ENCODE results near the gene ST3GAL6.

ST3GAL6 gene

GRCh38 chr3:98763076-98763475 lies at the start of gene ST3GAL6:
Gene ST3GAL6, plus strand, starts transcription at chr3:98763340. Its CDS starts 5,101 bp downstream, at chr3:98768441.
- DNase-seq (ENCODE audit: low spot score) = no peak

GRCh38 chr3:98713984-98714383 lies 49.2 kb upstream of the ST3GAL6 start:
- no peak for DNase-seq (ENCODE audit: low spot score)

DNA sequence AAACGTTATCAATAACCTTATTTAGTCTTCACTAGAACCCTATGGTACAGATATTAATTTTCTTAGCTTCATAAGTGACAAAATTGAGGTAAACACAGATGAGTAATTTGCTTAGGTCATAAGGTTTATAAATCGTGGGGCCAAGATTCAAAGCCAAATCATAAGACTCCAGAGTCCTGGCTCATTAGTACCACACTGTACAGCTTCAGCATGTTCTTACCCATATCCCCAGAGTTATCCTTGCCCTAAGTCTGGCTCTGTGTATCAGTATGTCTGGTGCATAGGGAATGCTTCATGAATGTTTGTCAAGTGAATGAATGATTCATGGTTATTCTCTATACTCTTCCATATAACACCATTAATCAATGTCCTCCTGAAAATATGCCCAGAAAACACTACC lies 45.6 kb upstream of the ST3GAL6 start:
- no peak for DNase-seq (ENCODE audit: low spot score)

GRCh38 chr3:98718730-98719129 lies 44.4 kb upstream of the ST3GAL6 start:
- DNase-seq (ENCODE audit: low spot score) = no peak

DNA sequence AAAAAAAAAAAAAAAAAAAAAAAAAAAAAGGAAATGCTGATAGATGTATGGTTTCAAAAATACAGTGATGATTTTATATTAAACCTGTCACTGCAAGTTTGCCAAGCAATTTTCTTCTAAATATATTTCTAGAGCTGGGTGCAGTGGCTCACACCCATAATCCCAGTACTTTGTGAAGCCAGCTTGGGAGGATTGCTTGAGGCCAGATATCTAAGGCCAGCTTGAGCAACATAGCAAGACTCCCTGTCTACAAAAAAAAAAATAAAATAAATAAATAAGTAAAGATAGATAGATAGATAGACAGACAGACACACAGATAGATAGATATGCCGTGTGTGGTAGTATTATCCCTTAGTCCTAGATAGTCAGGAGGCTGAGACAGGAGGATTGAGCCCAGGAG lies 41.4 kb upstream of the ST3GAL6 start:
- DNase-seq (ENCODE audit: low spot score) = no peak

GRCh38 chr3:98722389-98722788 lies 40.8 kb upstream of the ST3GAL6 start:
- no peak for DNase-seq (ENCODE audit: low spot score)

DNA sequence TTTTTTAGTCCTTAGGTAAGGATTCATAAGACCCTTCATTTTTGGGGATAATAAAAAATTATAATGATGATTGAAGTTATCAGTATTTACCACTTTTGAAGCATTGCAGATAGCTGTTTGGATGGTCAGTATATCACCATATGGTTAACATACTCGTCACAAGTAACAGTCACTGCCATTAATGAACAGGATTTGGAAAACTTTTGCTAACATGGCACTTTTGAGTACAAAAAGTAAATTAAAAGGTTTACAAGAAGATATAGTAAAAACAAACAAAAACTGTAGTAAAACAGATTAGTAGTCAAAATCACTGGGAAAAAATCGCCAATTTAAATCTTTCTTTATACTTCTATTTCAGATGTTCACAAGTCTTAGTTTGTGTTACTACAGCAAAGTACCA lies 37.8 kb upstream of the ST3GAL6 start:
- DNase-seq (ENCODE audit: low spot score) = no peak

DNA sequence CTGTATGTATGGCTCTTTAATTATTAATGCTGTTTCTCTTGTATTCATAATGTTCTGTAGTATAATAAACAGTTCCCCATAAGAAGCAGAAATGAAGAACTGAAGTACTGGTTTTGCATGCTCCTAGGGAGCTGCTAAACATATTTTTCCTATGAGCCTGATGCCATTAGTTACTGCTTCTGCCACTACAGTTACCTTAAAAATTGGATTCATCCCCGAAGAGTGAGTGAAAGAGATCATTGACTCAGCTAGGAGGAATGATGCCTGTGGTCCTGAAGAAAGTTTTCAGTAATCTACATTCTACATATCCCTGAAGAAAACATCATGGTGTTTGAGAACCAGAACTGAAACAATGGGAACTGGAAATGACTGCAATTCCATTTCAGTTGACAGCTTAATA lies 37.1 kb upstream of the ST3GAL6 start:
- peak; percentile 7 for DNase-seq (ENCODE audit: low spot score)

- no peak for DNase-seq (ENCODE audit: low spot score)
These were observed 35.5 kb upstream of the ST3GAL6 start for GRCh38 chr3:98727638-98728037.

DNA sequence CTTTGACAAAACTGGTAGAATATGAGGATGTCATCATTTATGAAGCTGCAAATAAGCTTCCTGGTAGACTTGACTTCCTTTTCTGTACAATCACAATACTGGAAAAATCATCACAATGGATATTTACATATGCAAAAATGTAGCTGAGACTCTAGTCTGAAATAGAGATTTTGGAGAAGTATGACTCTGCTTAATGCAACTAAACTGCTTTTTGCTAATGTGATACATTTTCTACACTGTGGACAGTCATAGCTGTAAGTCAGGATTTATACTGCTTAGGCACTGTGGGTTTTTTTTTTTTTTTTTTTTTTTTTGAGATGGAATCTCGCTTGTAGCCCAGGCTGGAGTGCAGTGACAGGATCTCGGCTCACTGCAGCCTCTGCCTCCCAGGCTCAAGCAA lies 34.5 kb upstream of the ST3GAL6 start:
- no peak for DNase-seq (ENCODE audit: low spot score)

DNA sequence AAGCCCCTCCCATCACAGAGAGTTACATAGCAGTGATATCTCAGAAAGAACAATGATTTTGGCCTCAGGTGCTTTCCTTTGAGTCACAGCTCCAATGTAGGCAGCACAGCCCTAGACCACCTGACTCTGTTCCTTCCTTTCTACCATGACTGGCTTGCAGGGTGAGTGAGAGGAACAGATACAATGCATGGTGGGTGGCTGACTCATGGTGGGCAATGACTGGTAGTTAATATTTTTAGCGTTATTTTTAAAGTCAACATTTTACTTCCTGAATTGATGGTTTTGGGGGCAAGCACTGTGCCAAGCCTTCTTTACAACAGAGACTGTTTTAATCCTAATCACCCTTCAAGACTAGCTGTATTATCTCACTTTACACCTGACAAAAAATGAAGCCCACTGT lies 32.8 kb upstream of the ST3GAL6 start:
- peak; percentile 84 for DNase-seq (ENCODE audit: low spot score)

- no peak for DNase-seq (ENCODE audit: low spot score)
These were observed 32.1 kb upstream of the ST3GAL6 start for GRCh38 chr3:98730886-98731537.

- DNase-seq (ENCODE audit: low spot score) = peak; percentile 6
These were observed 31.3 kb upstream of the ST3GAL6 start for GRCh38 chr3:98731720-98732285.

DNA sequence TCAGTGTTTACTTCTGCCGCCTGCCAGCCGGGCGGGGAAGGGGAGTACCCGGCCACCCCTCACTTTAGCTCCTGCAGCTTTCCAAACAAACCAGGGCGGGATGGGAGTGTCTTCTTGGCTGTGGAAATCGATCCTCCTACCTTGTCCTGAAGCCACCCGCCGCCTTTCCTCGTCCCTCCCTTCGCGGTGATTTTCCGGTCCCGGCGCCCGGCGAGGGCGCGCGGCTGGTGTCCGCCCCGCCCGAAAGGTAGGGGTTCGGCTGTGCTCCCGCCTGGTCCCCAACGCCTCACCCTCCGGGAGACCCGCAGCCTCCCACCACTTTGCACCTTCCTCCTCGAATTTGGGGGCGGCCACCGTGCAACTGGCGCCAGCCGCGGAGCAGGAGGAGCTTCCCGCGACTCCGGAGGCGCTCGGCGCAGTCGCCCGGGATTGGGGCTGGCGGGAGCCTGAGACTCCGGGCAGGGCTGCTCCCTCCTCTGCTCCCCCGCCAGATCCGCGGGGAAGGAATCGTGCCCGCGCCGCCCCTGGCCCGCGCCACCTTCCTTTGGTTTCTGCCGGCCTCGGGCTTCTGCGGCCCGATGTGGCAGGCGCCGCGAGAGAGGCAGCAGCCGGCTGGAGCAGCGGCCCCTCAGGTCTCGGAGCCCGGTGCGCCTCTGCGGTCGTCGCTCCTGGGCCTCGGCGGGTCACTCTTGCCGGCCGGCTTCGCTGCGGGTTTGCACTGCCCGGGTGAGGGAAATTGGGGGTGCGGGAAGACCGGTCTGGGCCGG lies 30.7 kb upstream of the ST3GAL6 start:
- peak; percentile 56 for DNase-seq (ENCODE audit: low spot score)

- peak; percentile 35 for DNase-seq (ENCODE audit: low spot score)
These were observed 29.9 kb upstream of the ST3GAL6 start for GRCh38 chr3:98733053-98733811.

DNA sequence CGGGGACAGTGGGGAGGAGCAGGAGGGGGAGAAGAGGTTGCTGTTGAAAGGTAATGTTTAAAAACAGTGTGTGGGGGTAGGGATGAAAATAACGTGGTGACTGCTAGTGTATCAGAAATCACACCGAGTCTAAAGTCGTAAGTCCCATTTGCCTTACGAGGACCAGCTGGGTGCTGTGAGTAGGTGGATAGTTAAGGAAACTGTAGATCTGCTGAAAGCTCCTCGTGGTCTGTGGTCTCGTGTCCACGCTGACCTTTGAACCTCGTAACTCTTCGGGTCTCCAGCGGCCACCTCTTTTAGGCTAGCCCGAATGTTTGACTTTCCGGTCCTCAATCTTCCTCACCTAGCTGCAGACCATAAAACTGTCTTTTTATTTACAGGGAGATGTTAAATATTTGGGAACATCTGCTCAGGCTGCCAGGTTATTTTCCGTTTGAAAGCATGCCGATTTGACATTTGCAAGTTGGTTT lies 29.3 kb upstream of the ST3GAL6 start:
- peak; percentile 12 for DNase-seq (ENCODE audit: low spot score)

GRCh38 chr3:98734306-98734705 lies 28.8 kb upstream of the ST3GAL6 start:
- DNase-seq (ENCODE audit: low spot score) = no peak

GRCh38 chr3:98734735-98735134 lies 28.4 kb upstream of the ST3GAL6 start:
- no peak for DNase-seq (ENCODE audit: low spot score)

DNA sequence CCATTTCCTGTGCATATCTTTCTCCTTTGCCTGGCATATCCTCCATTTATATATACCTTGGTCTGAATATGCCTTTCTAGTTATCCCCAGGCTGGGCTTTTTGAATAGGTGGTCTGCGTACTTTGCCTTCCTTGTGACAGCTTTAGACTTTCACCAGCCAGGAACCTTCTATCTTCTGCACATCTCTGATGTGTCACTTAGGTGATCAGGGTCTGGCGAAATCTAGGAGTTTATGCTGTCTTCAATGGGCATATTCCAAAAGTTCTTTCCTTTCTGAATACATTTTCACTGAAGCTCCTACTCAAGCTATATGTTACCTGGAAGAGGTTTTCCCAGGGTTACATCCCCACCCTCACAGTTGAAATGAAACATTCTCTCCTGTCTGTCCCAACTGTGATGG lies 27.8 kb upstream of the ST3GAL6 start:
- no peak for DNase-seq (ENCODE audit: low spot score)

DNA sequence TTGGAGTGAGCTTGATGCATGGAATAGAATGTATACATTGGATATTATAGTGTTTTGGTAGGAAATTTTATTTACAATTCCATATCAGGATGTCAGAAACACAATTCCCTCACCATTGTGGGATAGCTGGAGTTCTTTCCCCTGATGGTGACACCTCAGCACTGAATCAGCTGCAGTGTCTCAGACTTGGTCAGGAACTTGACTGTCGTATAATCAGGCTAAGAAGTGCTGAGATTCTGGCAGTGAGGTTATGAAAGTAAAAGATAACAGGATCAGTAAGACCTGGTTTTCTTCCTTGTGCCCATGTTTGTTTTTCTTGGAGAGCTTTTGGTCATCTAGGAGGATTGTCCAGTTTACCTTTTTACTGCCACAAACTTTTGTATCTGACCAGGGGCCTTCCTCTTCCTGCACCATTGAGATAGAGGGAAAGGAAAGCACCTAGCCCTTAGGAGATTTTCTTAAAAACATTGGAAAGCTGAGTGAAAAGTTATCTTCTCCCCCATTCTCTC lies 27.3 kb upstream of the ST3GAL6 start:
- peak; percentile 43 for DNase-seq (ENCODE audit: low spot score)

DNA sequence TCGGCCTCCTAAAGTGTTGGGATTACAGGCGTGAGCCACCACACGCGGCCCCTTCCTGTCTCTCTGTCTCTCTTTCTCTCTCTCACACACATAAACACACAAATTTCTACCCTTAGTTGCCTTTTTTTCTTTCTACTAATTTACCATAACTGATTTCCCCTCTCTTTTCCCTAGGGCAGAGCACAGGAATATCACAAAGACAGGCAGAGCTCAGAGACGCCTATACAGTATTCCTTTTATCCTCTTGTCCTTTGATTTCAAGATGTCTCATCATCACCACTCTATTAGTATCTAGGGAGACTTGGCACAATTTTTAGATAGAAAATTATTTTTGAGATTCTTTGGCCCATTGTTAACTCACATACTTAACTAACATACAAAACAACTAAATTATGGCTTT lies 25.8 kb upstream of the ST3GAL6 start:
- DNase-seq (ENCODE audit: low spot score) = no peak

DNA sequence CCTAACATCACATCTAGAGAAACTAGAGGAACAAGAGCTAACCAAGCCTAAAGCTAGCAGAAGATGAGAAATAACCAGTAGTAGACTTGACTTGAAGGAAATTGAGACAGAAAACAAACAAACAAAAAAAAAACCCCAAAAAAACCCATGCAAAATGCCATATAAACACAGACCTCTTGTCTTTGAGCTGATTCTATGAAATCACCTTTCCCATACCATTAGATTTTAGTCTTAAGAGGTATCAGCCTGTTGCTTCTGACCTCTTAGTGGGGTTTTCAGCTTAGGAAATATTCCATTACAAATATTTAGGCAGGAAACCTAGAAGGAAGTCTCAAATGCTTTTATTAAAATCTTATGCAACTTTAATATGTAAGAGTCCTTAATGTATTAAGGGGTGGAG lies 23.9 kb upstream of the ST3GAL6 start:
- DNase-seq (ENCODE audit: low spot score) = no peak

All from kidney tubule cell (primary cell).